Suprapubic skin (tissue), 4 donors: ENCODE measurements around the gene MORC2.

Source experiments
- CTCF ChIP-seq, 2 donors: fragments of 200-600 bp in 1 of 2; fragments of 450-650 bp in 1 of 2; sonication (generic) in 1 of 2; IDR thresholded peaks; one replicate each; pipeline ENCODE4 v1.5.1; 2016 to 2019; ENCODE audit warnings: antibody characterized with exemption in 2 of 2, mild to moderate bottlenecking in 1 of 2, moderate library complexity in 1 of 2
- EP300 ChIP-seq: sonication (generic); formaldehyde crosslinking; IDR thresholded peaks from one replicate; pipeline ENCODE4 v1.6.1; 2017; ENCODE audit warnings: antibody characterized with exemption
- POLR2A ChIP-seq, 2 donors: fragments of 450-650 bp; IDR thresholded peaks; one replicate each; pipeline ENCODE4 v1.6.1; 2017; ENCODE audit warnings: antibody characterized with exemption in 2 of 2, mild to moderate bottlenecking in 2 of 2, moderate library complexity in 2 of 2
- POLR2AphosphoS5 ChIP-seq, 3 donors: sonication (generic); formaldehyde crosslinking; IDR thresholded peaks; one replicate each; pipeline ENCODE4 v1.6.1; 2017; ENCODE audit warnings: antibody characterized with exemption in 3 of 3

GRCh38 chr22:30903876-30904460 lies 64.6 kb downstream of the MORC2 start:
- TF ChIP-seq CTCF (IDR thresholded peaks at IDR 0.05) (no peak), POLR2A (IDR thresholded peaks at IDR 0.05) (no peak), POLR2AphosphoS5 (IDR thresholded peaks at IDR 0.05) (no peak), EP300 (no peak)
